ENCODE results near the gene HOXB3.
"Not testable (repeated sequence)": the region's sequence is repeated elsewhere in the genome, so short reads cannot be mapped to it uniquely, and the experiment has no call there.

HOXB3 gene

DNA sequence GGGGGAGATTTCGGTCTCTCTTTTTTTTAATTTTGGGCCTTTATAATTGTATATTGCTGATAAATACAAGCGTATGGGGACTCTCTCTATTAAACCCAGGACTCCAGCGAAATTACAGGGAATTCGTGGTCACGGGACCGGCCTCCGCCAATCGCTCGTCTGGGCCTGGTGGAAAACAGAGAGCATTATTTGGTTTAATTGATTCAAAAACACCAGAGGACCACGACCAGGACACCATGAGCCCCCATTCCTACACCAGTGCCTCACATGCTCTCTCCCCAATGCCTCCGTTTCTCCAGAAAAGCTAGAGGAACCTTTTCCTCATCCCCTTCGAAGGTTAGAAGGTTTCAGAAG, 45.0 kb downstream of the HOXB3 start, which contains the start of gene HOXB2:
Gene HOXB2, minus strand, starts transcription at position 88 of the 354 bp plus-strand sequence. CDS start 198 bp downstream, outside the sequence.
- peak; percentile 58 for DNase-seq (ENCODE audit: low spot score)

- peak; percentile 90 for DNase-seq (ENCODE audit: low spot score)
Measured at GRCh38 chr17:48544349-48545021, 45.6 kb downstream of the HOXB3 start.

GRCh38 chr17:48543854-48544348, 46.1 kb downstream of the HOXB3 start:
- DNase-seq (ENCODE audit: low spot score), result peak; percentile 55

DNA sequence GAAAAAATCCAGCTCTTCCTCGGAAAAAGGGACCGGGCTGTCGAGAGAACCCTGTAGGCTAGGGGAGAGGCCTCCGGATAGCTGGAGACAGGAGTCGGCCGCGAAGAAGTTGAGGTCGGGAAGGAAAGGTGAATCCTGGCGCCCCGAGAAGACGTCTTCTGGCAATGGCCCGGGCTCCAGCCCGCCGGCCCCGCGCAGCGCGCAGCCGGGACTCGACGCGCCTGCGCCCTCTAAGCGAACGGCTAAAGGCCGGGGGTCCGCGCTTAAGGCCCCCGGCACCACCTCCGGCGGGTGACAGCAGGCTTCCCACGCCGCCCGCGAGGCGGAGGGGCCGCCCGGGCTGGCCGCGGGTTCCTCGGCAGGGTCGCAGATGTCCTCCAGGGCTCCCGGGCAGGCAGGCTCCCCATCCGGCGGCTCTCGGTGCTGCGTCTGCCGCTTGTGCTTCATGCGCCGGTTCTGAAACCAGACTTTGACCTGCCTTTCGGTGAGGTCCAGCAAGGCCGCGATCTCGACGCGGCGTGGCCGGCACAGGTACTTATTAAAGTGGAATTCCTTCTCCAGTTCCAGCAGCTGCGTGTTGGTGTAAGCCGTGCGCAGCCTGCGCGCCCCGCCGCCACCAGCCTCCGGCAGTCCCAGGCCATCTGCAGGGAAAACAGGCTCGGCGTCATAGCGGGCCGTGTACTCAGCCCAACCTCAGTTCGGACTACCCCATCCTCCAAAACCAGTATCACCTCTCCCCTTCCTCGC, 46.8 kb downstream of the HOXB3 start:
- no peak for DNase-seq (ENCODE audit: low spot score)

- no peak for DNase-seq (ENCODE audit: low spot score)
Measured at GRCh38 chr17:48542698-48543106, 47.3 kb downstream of the HOXB3 start.

DNA sequence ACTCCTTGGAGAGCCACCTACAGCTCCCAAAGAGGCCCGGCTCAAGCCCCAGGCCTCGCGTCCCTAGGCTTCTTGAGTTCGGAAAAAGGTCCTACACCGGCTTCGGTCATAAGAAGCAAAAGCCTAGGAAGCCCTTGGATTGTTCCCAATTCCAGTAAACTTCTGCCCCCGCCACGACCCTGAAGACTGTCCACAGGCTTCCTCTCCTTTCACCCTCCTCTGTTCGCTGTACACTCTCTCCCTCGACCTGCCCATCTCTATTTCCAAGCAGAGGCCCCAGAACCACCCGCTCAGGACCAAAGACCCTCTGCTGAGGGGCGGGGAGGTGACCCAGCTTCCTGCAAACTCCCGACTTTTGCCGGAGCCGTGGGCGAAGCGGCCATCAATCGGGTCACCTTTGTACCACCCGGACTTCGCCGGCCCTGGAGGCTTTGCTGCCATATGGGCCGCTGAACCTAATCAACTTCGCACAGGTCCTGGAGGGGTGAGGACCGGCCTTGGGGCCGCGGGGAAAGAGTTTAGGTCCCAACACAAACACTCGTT, 47.9 kb downstream of the HOXB3 start:
- no peak for DNase-seq (ENCODE audit: low spot score)

GRCh38 chr17:48541577-48542113, 48.4 kb downstream of the HOXB3 start:
- peak; percentile 89 for DNase-seq (ENCODE audit: low spot score)

- no peak for DNase-seq (ENCODE audit: low spot score)
Measured at GRCh38 chr17:48541036-48541576, 48.9 kb downstream of the HOXB3 start.

DNA sequence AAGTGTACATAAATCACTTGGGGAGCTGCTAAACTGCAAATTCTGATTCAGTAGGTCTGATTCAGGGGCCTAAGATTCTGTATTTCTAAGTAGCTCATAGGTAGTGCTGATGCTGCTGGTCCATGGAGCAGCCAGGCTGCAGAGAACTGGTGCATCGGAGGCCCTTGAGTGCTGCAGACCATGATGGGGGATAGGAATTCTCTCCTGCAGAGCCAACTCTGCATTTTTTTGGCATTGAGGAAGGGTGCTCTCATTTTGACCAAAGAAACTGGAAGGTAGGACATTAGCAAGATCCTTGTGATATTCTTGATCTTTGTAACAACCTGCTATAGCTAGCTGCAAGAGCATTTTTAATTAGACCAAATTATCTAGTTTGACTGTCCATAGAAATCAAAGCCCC, 49.8 kb downstream of the HOXB3 start:
- no peak for DNase-seq (ENCODE audit: low spot score)

- DNase-seq (ENCODE audit: low spot score), result peak; percentile 80
Measured at GRCh38 chr17:48539177-48539576, 50.9 kb downstream of the HOXB3 start.

GRCh38 chr17:48537316-48537715, 52.7 kb downstream of the HOXB3 start:
- no peak for DNase-seq (ENCODE audit: low spot score)

GRCh38 chr17:48535793-48536559, 54.1 kb downstream of the HOXB3 start:
- not testable (repeated sequence) for DNase-seq (ENCODE audit: low spot score)

DNA sequence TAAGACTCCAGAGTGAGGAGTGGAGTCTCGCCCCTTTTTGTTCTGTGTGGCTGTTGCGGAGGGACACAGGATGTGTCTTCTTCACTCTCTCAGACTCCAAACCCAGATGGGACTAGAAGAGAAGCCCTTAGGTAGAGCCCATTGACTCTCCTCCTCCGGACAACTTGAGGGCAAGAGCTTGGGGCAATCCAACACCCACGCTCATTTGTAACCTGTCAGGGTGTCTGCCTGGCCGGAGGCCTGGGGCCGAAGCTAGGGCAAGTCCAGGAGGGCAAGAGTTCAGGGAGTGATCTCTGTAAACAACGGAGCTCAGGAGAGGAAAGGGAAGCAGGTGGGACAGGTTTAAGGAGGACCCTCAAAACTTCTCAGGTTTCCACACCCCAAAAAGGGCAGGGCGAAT, 57.8 kb downstream of the HOXB3 start:
- DNase-seq (ENCODE audit: low spot score), result no peak

- DNase-seq (ENCODE audit: low spot score), result no peak
Measured at GRCh38 chr17:48530887-48531272, 59.2 kb downstream of the HOXB3 start, which contains the start of gene HOXB1. Gene HOXB1, minus strand, starts transcription at chr17:48531011. Its CDS starts 107 bp downstream, at chr17:48530904.

- no peak for DNase-seq (ENCODE audit: low spot score)
Measured at GRCh38 chr17:48530208-48530886, 59.7 kb downstream of the HOXB3 start.

GRCh38 chr17:48529683-48530009, 60.4 kb downstream of the HOXB3 start:
- DNase-seq (ENCODE audit: low spot score), result no peak

DNA sequence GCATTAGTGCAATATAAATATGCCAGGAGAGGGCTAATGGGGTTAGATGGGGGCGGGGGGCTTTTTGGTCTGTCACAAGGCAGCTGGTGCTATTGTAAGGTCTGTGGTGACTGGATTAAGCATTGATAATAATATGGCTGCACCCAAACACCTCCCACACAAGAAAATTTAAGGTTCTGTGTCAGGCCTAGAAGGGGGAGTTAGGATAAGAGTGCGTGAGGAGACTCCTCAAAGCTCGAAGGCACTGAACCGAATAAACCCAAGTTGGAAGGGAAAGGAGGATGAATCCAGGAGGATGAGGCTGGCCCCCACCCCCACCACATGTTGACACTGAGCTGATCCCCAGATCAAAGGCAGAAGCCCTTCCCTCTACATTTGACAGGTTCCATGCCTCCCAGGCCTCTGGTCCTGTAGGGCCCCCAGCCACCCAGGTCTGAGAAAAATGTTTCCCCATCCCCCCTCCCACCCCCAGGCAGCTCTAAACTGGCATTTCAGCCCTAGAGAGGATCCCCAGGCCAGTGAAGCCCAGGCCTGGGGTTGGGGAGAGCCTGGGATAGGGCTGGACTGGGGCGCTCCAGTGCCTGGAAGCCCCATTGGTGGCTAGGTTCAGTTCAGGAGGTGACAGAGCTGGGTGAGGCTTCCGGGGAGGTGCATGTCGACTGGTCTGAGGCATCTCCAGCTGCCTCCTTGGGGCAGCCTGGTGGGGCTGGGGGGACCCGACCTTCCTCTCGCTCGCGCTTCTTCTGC, 60.9 kb downstream of the HOXB3 start:
- DNase-seq (ENCODE audit: low spot score), result no peak

DNA sequence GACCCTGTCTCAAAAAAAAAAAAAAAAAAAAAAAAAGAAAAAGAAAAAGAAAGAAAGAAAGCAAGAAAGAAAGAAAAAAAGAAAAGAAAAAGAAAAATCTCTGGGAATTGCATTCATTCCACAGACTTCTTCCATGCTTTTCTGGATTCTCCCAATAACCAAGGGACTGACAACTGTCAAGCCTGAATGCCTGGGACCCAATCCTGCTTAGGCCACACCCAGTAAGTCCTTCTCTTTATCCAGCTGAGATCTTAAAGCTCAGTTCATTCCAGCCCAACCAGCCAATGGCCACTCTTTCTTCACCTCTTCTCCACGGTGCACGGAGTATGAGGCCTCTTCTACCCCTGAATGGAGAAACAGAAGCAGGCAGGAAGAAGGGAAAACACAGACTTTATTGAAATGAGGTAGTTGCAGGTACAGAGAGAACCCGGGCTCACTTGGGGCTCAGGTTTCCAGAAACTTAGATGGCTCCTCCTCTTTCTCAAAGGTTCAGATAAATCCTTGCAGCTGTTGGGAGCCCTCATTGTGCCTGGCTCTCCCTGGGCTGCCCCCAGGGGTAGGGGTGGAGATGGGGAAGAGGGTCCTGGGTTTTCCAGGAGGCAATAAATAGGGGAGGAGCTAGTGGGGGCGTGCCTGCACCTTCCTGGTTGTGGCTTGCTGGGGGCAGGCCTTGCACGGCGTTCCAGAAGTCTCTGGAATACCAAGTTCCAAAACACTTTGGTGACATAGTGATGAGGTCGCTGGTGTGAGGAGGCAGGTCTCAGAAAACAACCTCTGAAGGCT, 61.7 kb downstream of the HOXB3 start:
- no peak for DNase-seq (ENCODE audit: low spot score)

GRCh38 chr17:48527547-48527932, 62.5 kb downstream of the HOXB3 start:
- DNase-seq (ENCODE audit: low spot score), result no peak

All from GM03348 (cell line).